HepG2 (cell line): ENCODE data around the gene ESM1. TPM values are rescaled to one million over a fixed set of nuclear protein-coding genes. Genes with fewer than 3 reads are reported as not detected.

Experiments used
- ATAC-seq: fragments of 200-7000 bp; cut with Tn5 transposase; 3 replicates; pipeline ENCODE4 v1.9.1; 2020; ENCODE audit warnings: mild to moderate bottlenecking, moderate library complexity
- BruUV-seq: library from RNA; stranded (reverse); fragments of 400-500 nt; replicated peaks from 2 replicates; lab custom pipeline; 2021; lab: Mats Ljungman, UMichigan
- CTCF ChIA-PET: fragments of 300-600 bp; formaldehyde crosslinking; extraction: SDS; loops from one replicate; lab custom pipeline; 2021; ENCODE audit warnings: low total read pairs, inconsistent platforms, low intra/inter-chr PET ratio; lab: Yijun Ruan, JAX
- POLR2A ChIA-PET: fragments of 350-600 bp; sonication (Branson Sonifier 250); formaldehyde crosslinking; loops from one replicate; lab custom pipeline; 2020; ENCODE audit warnings: antibody characterized with exemption, inconsistent platforms; lab: Yijun Ruan, JAX
- DNase-seq: peaks from one replicate; pipeline ENCODE4 v3.0.0-alpha.2; 2015; ENCODE audit warnings: low spot score
- FAIRE-seq: peaks from 3 replicates; lab custom pipeline; 2011; peaks lifted over from hg19 to GRCh38; lab: Jason Lieb, UNC
- H2AFZ ChIP-seq: one replicate; pipeline ENCODE4 v1.6.1; 2011; ENCODE audit warnings: low read length, inconsistent platforms
- H3K27ac ChIP-seq: fragments of 300-600 bp; 3 replicates; pipeline ENCODE4 v1.8.0; 2011; ENCODE audit warnings: mixed run types, mild to moderate bottlenecking, mixed read lengths, low read length, inconsistent platforms; ENCODE audit not compliant: insufficient read depth; ENCODE audit errors: extremely low read length
- H3K27me3 ChIP-seq, 2 experiments: fragments of 200-600 bp in 1 of 2; 2 replicates in 1 of 2; 3 replicates in 1 of 2; pipeline versions ENCODE4 v1.6.0 to v1.8.0; 2011; ENCODE audit warnings: low read length in 2 of 2, mild to moderate bottlenecking in 2 of 2, moderate library complexity in 2 of 2, inconsistent platforms in 1 of 2; ENCODE audit not compliant: insufficient read depth in 2 of 2, control insufficient read depth in 1 of 2
- H3K36me3 ChIP-seq, 2 experiments: fragments of 200-600 bp in 1 of 2; replicated peaks in 1 of 2; 2 replicates in 1 of 2; 3 replicates in 1 of 2; pipeline versions ENCODE4 v1.5.1 to v1.8.0; 2011; ENCODE audit warnings: low read length in 2 of 2, inconsistent platforms in 1 of 2; ENCODE audit not compliant: insufficient read depth in 2 of 2, control insufficient read depth in 1 of 2
- H3K4me1 ChIP-seq: 2 replicates; pipeline ENCODE4 v1.5.1; 2012; ENCODE audit warnings: low read length, inconsistent platforms; ENCODE audit not compliant: insufficient read depth
- H3K4me2 ChIP-seq: 2 replicates; pipeline ENCODE4 v1.6.0; 2011; ENCODE audit warnings: low read depth, low read length, inconsistent platforms
- H3K4me3 ChIP-seq, 3 experiments: fragments of 200-600 bp in 1 of 3; sonication (generic), shearing (Covaris generic) in 1 of 3; replicated peaks in 1 of 3; 2 replicates each; pipeline ENCODE4 v1.5.1; 2011 to 2016; ENCODE audit warnings: low read length in 3 of 3, inconsistent platforms in 2 of 3, low read depth in 2 of 3, mild to moderate bottlenecking in 2 of 3, control low read depth in 1 of 3, mixed read lengths in 1 of 3; ENCODE audit not compliant: insufficient read depth in 1 of 3
- H3K79me2 ChIP-seq: one replicate; pipeline ENCODE4 v1.6.1; 2011; ENCODE audit warnings: low read length, inconsistent platforms; ENCODE audit not compliant: insufficient read depth
- H3K9ac ChIP-seq: 2 replicates; pipeline ENCODE4 v1.6.0; 2011; ENCODE audit warnings: mild to moderate bottlenecking, low read depth, low read length, inconsistent platforms; ENCODE audit not compliant: insufficient read depth
- H3K9me3 ChIP-seq: 2 replicates; pipeline ENCODE4 v1.5.1; 2012; ENCODE audit warnings: mild to moderate bottlenecking, low read length
- H4K20me1 ChIP-seq: 2 replicates; pipeline ENCODE4 v1.6.0; 2011; ENCODE audit warnings: inconsistent platforms, mild to moderate bottlenecking, low read length, moderate library complexity; ENCODE audit not compliant: insufficient read depth
- CREB1 ChIP-seq, 2 experiments: fragments of 450-650 bp in 1 of 2; IDR thresholded peaks; 2 replicates each; pipeline ENCODE4 v1.6.1; 2016 to 2017; ENCODE audit warnings: control low read depth in 1 of 2, mild to moderate bottlenecking in 1 of 2, missing compliant biosample characterization in 1 of 2, missing genetic modification characterization in 1 of 2
- ETV6 ChIP-seq: sonication (generic); formaldehyde crosslinking; conservative IDR thresholded peaks from 2 replicates; pipeline ENCODE4 v1.4.0; 2020; ENCODE audit warnings: missing genetic modification reagents
- KDM5A ChIP-seq: fragments of 200-600 bp; sonication (generic); IDR thresholded peaks from 2 replicates; pipeline ENCODE4 v1.7.0; 2018; ENCODE audit warnings: antibody characterized with exemption, mild to moderate bottlenecking, low read length, borderline replicate concordance
- RAD21 ChIP-seq: fragments of 450-650 bp; formaldehyde crosslinking; IDR thresholded peaks from 2 replicates; pipeline ENCODE4 v1.5.0; 2020; ENCODE audit warnings: mild to moderate bottlenecking
- RARG ChIP-seq: sonication (generic); formaldehyde crosslinking; IDR thresholded peaks from 2 replicates; pipeline ENCODE4 v1.4.0; 2020; ENCODE audit warnings: low read depth, mild to moderate bottlenecking, missing genetic modification reagents
- WGBS: methylation state at CpG from one replicate; pipeline ENCODE4 v1.1.6; 2017; ENCODE audit warnings: low lambda C conversion rate; 5-methylcytosine and 5-hydroxymethylcytosine counted together
- in situ Hi-C: cut with HindIII; loops from 2 replicates; pipeline ENCODE4 v1.10.0; 2017; ENCODE audit warnings: low pct_unique_long_range_greater_than_20kb; ENCODE audit not compliant: extremely low pct_ligation_motif_present
- intact Hi-C: fragments of 100-400 bp; cut with micrococcal nuclease; formaldehyde crosslinking; loops from one replicate; pipeline ENCODE4 v1.10.0; 2022; ENCODE audit not compliant: unreplicated experiment
- polyA plus RNA-seq, 8 experiments: library from polyadenylated mRNA; depleted of rRNA in 3 of 8; stranded (reverse) in 7 of 8; unstranded in 1 of 8; fragments of >200 nt; fragmentation: Illumina TruSeq in 4 of 8; extraction: Trizol in 4 of 8; gene quantifications; 2 replicates each; pipeline versions ENCODE4 v1.2.1 to v1.2.3, GENCODE V29; 2011 to 2016; ENCODE audit warnings: low read depth in 4 of 8, missing spikeins in 1 of 8, mixed read lengths in 1 of 8; ENCODE audit not compliant: insufficient read depth in 1 of 8
- total RNA-seq, 5 experiments: library from RNA; depleted of rRNA; stranded (reverse); fragments of >200 nt; fragmentation: Illumina TruSeq; extraction: Trizol; gene quantifications; 2 replicates each; pipeline ENCODE4 v1.2.3, GENCODE V29; 2016; ENCODE audit warnings: low read depth in 1 of 5
- TF ChIP-seq, protein P1 (sequence below): sonication (generic); formaldehyde crosslinking; IDR thresholded peaks from 2 replicates; pipeline ENCODE4 v1.5.0; 2020; ENCODE audit warnings: mild to moderate bottlenecking, missing genetic modification reagents, moderate library complexity
- TF ChIP-seq, protein P2 (sequence below): sonication (generic); formaldehyde crosslinking; IDR thresholded peaks from 2 replicates; pipeline ENCODE4 v1.5.1; 2020; ENCODE audit warnings: mild to moderate bottlenecking, missing genetic modification reagents, moderate library complexity

ESM1 gene
- total and polyA plus RNA-seq, 2 of the 13 experiments (the other 11 are each of a cell fraction or from before 2014, with no cell fraction given): not detected

DNA sequence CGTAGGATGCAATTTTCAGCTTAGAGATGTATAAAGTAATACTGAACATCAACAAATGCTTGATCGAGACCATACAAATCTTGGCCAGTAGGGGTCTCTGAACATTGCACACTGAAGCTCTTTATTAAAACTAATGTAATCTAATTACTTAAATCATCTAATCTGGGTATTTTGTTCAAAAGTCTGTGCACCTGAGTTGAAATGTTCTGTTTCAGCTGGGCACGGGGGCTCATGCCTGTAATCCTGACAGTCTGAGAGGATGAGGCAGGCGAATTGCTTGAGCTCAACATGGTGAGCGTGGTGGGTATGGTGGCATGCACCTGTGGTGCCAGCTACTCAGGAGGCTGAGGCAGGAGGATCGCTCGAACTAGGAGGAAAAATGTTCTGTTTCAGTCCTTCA is 41.0 kb downstream of the ESM1 start:
- peak; percentile 53; the same call in 2 of the 3 replicates for ATAC-seq
- no TSS peak for BruUV-seq
- no peak for FAIRE-seq
- Histone ChIP-seq H3K79me2 (no peaks in the 10 kb centered on the region), H3K27me3 (no peaks in the 10 kb centered on the region), H2AFZ (no peak overlapping the region), H3K9me3 (no peaks in the 10 kb centered on the region), H3K36me3 (no peaks in the 10 kb centered on the region), H3K9ac (no peak overlapping the region), H3K4me2 (no peak overlapping the region), H4K20me1 (no peaks in the 10 kb centered on the region), H3K27ac (no peak overlapping the region), H3K4me3 (no peak overlapping the region), H3K4me1 (no peaks in the 10 kb centered on the region)
- no peak for DNase-seq
- ChIA-PET CTCF (interaction anchor here (1.3 kb wide), 1 partner anchor 202 kb away, joined by 9 read pairs; no protein-coding TSS in a partner anchor), POLR2A (no interaction called here)
- 20% methylated on average over 5 of the region's 7 CpGs for WGBS
- no peak for TF ChIP-seq KDM5A
- TF ChIP-seq, protein P1, sequence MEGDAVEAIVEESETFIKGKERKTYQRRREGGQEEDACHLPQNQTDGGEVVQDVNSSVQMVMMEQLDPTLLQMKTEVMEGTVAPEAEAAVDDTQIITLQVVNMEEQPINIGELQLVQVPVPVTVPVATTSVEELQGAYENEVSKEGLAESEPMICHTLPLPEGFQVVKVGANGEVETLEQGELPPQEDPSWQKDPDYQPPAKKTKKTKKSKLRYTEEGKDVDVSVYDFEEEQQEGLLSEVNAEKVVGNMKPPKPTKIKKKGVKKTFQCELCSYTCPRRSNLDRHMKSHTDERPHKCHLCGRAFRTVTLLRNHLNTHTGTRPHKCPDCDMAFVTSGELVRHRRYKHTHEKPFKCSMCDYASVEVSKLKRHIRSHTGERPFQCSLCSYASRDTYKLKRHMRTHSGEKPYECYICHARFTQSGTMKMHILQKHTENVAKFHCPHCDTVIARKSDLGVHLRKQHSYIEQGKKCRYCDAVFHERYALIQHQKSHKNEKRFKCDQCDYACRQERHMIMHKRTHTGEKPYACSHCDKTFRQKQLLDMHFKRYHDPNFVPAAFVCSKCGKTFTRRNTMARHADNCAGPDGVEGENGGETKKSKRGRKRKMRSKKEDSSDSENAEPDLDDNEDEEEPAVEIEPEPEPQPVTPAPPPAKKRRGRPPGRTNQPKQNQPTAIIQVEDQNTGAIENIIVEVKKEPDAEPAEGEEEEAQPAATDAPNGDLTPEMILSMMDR (CRISPR knock-in tag): peak; percentile 42
- in situ Hi-C loops (loop anchor here (10.0 kb wide), 1 partner anchor 200 kb away; no protein-coding TSS in a partner anchor), intact Hi-C loops (loop anchor here (1.0 kb wide), 1 partner anchor 202 kb away; no protein-coding TSS in a partner anchor)

DNA sequence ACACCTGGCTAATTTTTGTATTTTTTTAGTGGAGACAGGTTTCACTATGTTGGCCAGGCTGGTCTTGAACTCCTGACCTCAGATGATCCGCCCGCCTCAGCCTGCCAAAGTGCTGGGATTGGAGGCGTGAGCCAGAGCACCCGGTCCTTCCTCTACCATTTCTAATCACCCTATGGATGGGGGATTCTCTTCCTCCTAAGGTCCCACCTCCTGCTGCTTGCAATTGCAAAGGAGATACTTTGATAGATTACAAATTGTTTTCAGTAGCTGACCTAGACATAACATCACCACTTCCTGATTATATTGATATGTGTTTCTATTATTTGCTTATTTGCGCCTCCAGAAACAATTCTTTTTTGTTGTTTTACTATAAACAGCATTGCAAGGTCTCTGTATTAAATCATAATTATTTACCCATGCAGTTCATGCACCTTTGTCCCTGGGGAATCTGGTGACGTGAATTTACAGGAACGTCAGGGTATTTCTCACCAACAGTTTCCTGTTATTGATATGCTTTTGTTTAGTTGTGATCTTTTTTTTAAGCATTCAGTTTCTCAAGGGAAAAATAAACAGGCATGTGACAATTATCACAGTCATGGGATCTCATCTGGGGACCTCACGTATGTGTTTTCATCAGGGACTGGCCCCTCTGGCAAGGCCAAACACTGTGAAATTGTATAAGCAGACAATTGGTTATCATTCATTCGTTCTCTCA is 43.2 kb downstream of the ESM1 start:
- CTCF ChIA-PET: no interaction called here

More for the DNA sequence above, 43.2 kb downstream of the ESM1 start:
- H3K27me3 ChIP-seq: no peaks in the 10 kb centered on the region; a peak in 1 of 5 replicates
- H3K4me3 ChIP-seq: no peak overlapping the region
- no peaks in the 10 kb centered on the region for H3K36me3 ChIP-seq
- H3K9ac ChIP-seq: no peak overlapping the region
- H2AFZ ChIP-seq: no peak overlapping the region
- BruUV-seq: no TSS peak
- in situ Hi-C loops: loop anchor here (10.0 kb wide), 1 partner anchor 203 kb away; no protein-coding TSS in a partner anchor
- H3K4me2 ChIP-seq: no peak overlapping the region
- POLR2A ChIA-PET: no interaction called here
- ATAC-seq (no peak), DNase-seq (no peak), FAIRE-seq (no peak)
- TF ChIP-seq CREB1 (IDR thresholded peaks at IDR 0.05): peak; percentile 28; the same call in 1 of the 2 replicates
- TF ChIP-seq CREB1 (CRISPR knock-in tag; IDR thresholded peaks at IDR 0.05): no peak
- TF ChIP-seq, protein P2, sequence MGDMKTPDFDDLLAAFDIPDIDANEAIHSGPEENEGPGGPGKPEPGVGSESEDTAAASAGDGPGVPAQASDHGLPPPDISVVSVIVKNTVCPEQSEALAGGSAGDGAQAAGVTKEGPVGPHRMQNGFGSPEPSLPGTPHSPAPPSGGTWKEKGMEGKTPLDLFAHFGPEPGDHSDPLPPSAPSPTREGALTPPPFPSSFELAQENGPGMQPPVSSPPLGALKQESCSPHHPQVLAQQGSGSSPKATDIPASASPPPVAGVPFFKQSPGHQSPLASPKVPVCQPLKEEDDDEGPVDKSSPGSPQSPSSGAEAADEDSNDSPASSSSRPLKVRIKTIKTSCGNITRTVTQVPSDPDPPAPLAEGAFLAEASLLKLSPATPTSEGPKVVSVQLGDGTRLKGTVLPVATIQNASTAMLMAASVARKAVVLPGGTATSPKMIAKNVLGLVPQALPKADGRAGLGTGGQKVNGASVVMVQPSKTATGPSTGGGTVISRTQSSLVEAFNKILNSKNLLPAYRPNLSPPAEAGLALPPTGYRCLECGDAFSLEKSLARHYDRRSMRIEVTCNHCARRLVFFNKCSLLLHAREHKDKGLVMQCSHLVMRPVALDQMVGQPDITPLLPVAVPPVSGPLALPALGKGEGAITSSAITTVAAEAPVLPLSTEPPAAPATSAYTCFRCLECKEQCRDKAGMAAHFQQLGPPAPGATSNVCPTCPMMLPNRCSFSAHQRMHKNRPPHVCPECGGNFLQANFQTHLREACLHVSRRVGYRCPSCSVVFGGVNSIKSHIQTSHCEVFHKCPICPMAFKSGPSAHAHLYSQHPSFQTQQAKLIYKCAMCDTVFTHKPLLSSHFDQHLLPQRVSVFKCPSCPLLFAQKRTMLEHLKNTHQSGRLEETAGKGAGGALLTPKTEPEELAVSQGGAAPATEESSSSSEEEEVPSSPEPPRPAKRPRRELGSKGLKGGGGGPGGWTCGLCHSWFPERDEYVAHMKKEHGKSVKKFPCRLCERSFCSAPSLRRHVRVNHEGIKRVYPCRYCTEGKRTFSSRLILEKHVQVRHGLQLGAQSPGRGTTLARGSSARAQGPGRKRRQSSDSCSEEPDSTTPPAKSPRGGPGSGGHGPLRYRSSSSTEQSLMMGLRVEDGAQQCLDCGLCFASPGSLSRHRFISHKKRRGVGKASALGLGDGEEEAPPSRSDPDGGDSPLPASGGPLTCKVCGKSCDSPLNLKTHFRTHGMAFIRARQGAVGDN (CRISPR knock-in tag): no peak
- TF ChIP-seq RAD21 (CRISPR knock-in tag): no peak
- TF ChIP-seq RARG: no peak
- TF ChIP-seq ETV6 (CRISPR knock-in tag): no peak
- no peaks in the 10 kb centered on the region for H3K79me2 ChIP-seq
- WGBS: 17% methylated on average over 9 of the region's 9 CpGs
- intact Hi-C loops: no loop called here
- no peak overlapping the region for H3K27ac ChIP-seq
- no peaks in the 10 kb centered on the region for H3K9me3 ChIP-seq
- no peaks in the 10 kb centered on the region for H3K4me1 ChIP-seq
- H4K20me1 ChIP-seq: no peaks in the 10 kb centered on the region
